ENCODE results near the gene COL4A1.

The COL4A1 gene

GRCh38 chr13:110336681-110337080 lies 29.7 kb upstream of the COL4A1 start:
- DNase-seq (ENCODE audit: low read depth), result no peak
- H3K4me3 ChIP-seq (ENCODE audit: low read depth, low read length), result no peak overlapping the region
- TF ChIP-seq, protein P1, sequence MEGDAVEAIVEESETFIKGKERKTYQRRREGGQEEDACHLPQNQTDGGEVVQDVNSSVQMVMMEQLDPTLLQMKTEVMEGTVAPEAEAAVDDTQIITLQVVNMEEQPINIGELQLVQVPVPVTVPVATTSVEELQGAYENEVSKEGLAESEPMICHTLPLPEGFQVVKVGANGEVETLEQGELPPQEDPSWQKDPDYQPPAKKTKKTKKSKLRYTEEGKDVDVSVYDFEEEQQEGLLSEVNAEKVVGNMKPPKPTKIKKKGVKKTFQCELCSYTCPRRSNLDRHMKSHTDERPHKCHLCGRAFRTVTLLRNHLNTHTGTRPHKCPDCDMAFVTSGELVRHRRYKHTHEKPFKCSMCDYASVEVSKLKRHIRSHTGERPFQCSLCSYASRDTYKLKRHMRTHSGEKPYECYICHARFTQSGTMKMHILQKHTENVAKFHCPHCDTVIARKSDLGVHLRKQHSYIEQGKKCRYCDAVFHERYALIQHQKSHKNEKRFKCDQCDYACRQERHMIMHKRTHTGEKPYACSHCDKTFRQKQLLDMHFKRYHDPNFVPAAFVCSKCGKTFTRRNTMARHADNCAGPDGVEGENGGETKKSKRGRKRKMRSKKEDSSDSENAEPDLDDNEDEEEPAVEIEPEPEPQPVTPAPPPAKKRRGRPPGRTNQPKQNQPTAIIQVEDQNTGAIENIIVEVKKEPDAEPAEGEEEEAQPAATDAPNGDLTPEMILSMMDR (IDR thresholded peaks at IDR 0.05; ENCODE audit: low read depth, low read length, missing control alignments), result no peak

DNA sequence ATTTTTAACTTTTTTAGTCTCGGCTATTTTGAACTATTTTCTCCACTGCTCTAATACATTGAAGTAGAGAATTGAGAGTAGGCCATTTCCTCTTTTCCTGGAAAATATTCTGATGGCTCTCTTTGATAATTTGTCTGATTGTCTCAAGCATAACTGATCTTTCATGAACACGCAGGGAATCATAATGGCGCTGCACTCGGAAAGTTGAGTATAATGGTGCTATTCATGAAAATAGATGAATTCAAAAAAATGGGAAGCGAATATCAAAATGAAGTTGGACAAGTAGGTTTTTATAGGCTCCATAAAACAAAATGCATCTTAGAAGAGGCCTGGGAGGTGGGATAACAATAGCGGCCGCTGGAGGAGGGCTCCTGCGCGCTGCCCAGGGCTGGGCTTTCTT lies 29.2 kb upstream of the COL4A1 start:
- no peak overlapping the region for H3K4me3 ChIP-seq (ENCODE audit: low read depth, low read length)
- TF ChIP-seq, protein P1 (IDR thresholded peaks at IDR 0.05; ENCODE audit: low read depth, low read length, missing control alignments), result no peak
- DNase-seq (ENCODE audit: low read depth), result no peak

- TF ChIP-seq, protein P1 (IDR thresholded peaks at IDR 0.05; ENCODE audit: low read depth, low read length, missing control alignments), result no peak
- no peak for DNase-seq (ENCODE audit: low read depth)
- H3K4me3 ChIP-seq (ENCODE audit: low read depth, low read length), result no peak overlapping the region
Measured at GRCh38 chr13:110334841-110335490, 28.0 kb upstream of the COL4A1 start.

DNA sequence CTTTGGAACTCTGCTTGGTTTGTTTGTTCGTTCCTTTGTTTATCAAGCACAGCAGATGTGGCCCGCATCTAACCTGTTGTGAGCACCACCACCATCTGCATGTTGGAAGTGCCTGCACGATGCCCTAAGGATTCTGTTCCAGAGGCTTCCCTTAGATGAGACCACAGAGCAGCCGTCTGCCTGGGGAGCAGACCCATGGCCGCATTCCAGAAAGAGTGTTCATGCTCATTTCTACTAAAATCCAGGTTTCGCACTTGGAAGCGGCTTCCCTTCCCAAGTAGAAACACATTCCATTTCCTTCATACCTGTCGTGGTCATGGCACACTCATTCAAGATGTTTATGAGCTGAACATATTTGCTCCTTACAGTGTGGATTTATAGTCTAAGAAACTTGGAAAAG lies 27.3 kb upstream of the COL4A1 start:
- DNase-seq (ENCODE audit: low read depth), result no peak
- TF ChIP-seq, protein P1 (IDR thresholded peaks at IDR 0.05; ENCODE audit: low read depth, low read length, missing control alignments), result no peak
- H3K4me3 ChIP-seq (ENCODE audit: low read depth, low read length), result no peak overlapping the region

- no peak for DNase-seq (ENCODE audit: low read depth)
- H3K4me3 ChIP-seq (ENCODE audit: low read depth, low read length), result no peak overlapping the region
- TF ChIP-seq, protein P1 (IDR thresholded peaks at IDR 0.05; ENCODE audit: low read depth, low read length, missing control alignments), result no peak
Measured at GRCh38 chr13:110333837-110334236, 26.9 kb upstream of the COL4A1 start.

GRCh38 chr13:110332750-110333149 lies 25.8 kb upstream of the COL4A1 start:
- H3K4me3 ChIP-seq (ENCODE audit: low read depth, low read length), result no peak overlapping the region
- no peak for DNase-seq (ENCODE audit: low read depth)
- TF ChIP-seq, protein P1 (IDR thresholded peaks at IDR 0.05; ENCODE audit: low read depth, low read length, missing control alignments), result no peak

GRCh38 chr13:110331362-110331761 lies 24.4 kb upstream of the COL4A1 start:
- TF ChIP-seq, protein P1 (IDR thresholded peaks at IDR 0.05; ENCODE audit: low read depth, low read length, missing control alignments), result no peak
- no peak for DNase-seq (ENCODE audit: low read depth)
- H3K4me3 ChIP-seq (ENCODE audit: low read depth, low read length), result no peak overlapping the region

Data from GM12864 (cell line).